GM19468 (cell line): ENCODE measurements around the gene GORAB.

Experiments
- ATAC-seq: cut with Tn5 transposase; IDR thresholded peaks from one replicate; pipeline ENCODE4 v1.9.1; 2021; ENCODE audit warnings: mild to moderate bottlenecking, moderate library complexity, moderate number of reproducible peaks; ENCODE audit not compliant: unreplicated experiment; ENCODE audit errors: extremely low read depth

GORAB gene

GRCh38 chr1:170586321-170587252, 54.6 kb downstream of the GORAB start:
- no peak for ATAC-seq

- no peak for ATAC-seq
Measured at GRCh38 chr1:170587253-170587593, 55.3 kb downstream of the GORAB start.

- ATAC-seq: no peak
Measured at GRCh38 chr1:170590921-170591705, 59.1 kb downstream of the GORAB start.

GRCh38 chr1:170592591-170593111, 60.7 kb downstream of the GORAB start:
- ATAC-seq: no peak

- no peak for ATAC-seq
Measured at GRCh38 chr1:170593173-170594011, 61.4 kb downstream of the GORAB start.

- ATAC-seq: no peak
Measured at GRCh38 chr1:170594066-170594626, 62.2 kb downstream of the GORAB start.

- ATAC-seq: no peak
Measured at GRCh38 chr1:170596701-170597100, 64.7 kb downstream of the GORAB start.

GRCh38 chr1:170598618-170599017, 66.7 kb downstream of the GORAB start:
- ATAC-seq: no peak

- no peak for ATAC-seq
Measured at GRCh38 chr1:170599033-170599432, 67.1 kb downstream of the GORAB start.

- no peak for ATAC-seq
Measured at GRCh38 chr1:170601866-170602265, 69.9 kb downstream of the GORAB start.
